HepG2 (cell line): ENCODE data around the gene HMGCR. TPM values are rescaled to one million over a fixed set of nuclear protein-coding genes. Genes with fewer than 3 reads are reported as not detected.

ENCODE experiments used
- AHDC1 ChIP-seq: sonication (generic); formaldehyde crosslinking; IDR thresholded peaks from 2 replicates; pipeline ENCODE4 v1.5.1; 2020; ENCODE audit warnings: mild to moderate bottlenecking, missing genetic modification reagents, borderline replicate concordance
- ATAD3A ChIP-seq: sonication (generic); formaldehyde crosslinking; IDR thresholded peaks from 2 replicates; pipeline ENCODE4 v1.4.0; 2020; ENCODE audit warnings: missing genetic modification reagents
- CAMTA2 ChIP-seq: sonication (generic); formaldehyde crosslinking; IDR thresholded peaks from 2 replicates; pipeline ENCODE4 v1.4.0; 2020; ENCODE audit warnings: mild to moderate bottlenecking, missing genetic modification reagents, borderline replicate concordance
- CBFB ChIP-seq: sonication (generic); formaldehyde crosslinking; IDR thresholded peaks from 2 replicates; pipeline ENCODE4 v1.4.0; 2020; ENCODE audit warnings: missing genetic modification reagents
- GTF2F1 ChIP-seq: fragments of 150-350 bp; IDR thresholded peaks from 2 replicates; pipeline ENCODE4 v1.6.1; 2014; ENCODE audit warnings: low read length
- HHEX ChIP-seq: IDR thresholded peaks from 2 replicates; pipeline ENCODE4 v1.6.1; 2016; ENCODE audit warnings: control low read depth
- KDM1A ChIP-seq: IDR thresholded peaks from 2 replicates; pipeline ENCODE4 v1.6.1; 2016; ENCODE audit warnings: missing compliant biosample characterization
- KDM5A ChIP-seq: fragments of 200-600 bp; sonication (generic); IDR thresholded peaks from 2 replicates; pipeline ENCODE4 v1.7.0; 2018; ENCODE audit warnings: antibody characterized with exemption, mild to moderate bottlenecking, low read length, borderline replicate concordance
- KLF11 ChIP-seq: IDR thresholded peaks from 2 replicates; pipeline ENCODE4 v1.6.1; 2016; ENCODE audit warnings: missing compliant biosample characterization
- NCOR1 ChIP-seq: fragments of 200-600 bp; sonication (generic); IDR thresholded peaks from 2 replicates; pipeline ENCODE4 v1.7.0; 2017; ENCODE audit warnings: antibody characterized with exemption, low read length, borderline replicate concordance
- PAF1 ChIP-seq: IDR thresholded peaks from 2 replicates; pipeline ENCODE4 v1.6.1; 2016; ENCODE audit warnings: missing genetic modification reagents, missing compliant biosample characterization
- PPARG ChIP-seq: conservative IDR thresholded peaks from 2 replicates; pipeline ENCODE4 v1.6.1; 2016; ENCODE audit warnings: missing biosample characterization, missing genetic modification reagents
- RFX1 ChIP-seq: fragments of 450-650 bp; IDR thresholded peaks from 2 replicates; pipeline ENCODE4 v1.6.1; 2017
- SKI ChIP-seq: fragments of 450-650 bp; IDR thresholded peaks from one replicate; pipeline ENCODE4 v1.6.1; 2018; ENCODE audit warnings: mild to moderate bottlenecking; ENCODE audit not compliant: partially characterized antibody
- SP5 ChIP-seq: IDR thresholded peaks from 2 replicates; pipeline ENCODE4 v1.6.1; 2016; ENCODE audit warnings: low read depth, borderline replicate concordance
- TAF1 ChIP-seq: sonication (generic); formaldehyde crosslinking; IDR thresholded peaks from 2 replicates; pipeline ENCODE4 v1.4.0; 2020; ENCODE audit warnings: missing genetic modification reagents
- TEAD2 ChIP-seq: sonication (generic); formaldehyde crosslinking; IDR thresholded peaks from 2 replicates; pipeline ENCODE4 v1.9.0; 2021; ENCODE audit warnings: missing genetic modification reagents
- ZMAT3 ChIP-seq: sonication (generic); formaldehyde crosslinking; conservative IDR thresholded peaks from 2 replicates; pipeline ENCODE4 v1.7.0; 2021; ENCODE audit warnings: missing genetic modification reagents
- ZNF333 ChIP-seq: sonication (generic); formaldehyde crosslinking; IDR thresholded peaks from 2 replicates; pipeline ENCODE4 v1.4.0; 2020; ENCODE audit warnings: mild to moderate bottlenecking, missing genetic modification reagents, borderline replicate concordance
- ZNF451 ChIP-seq: sonication (generic); formaldehyde crosslinking; IDR thresholded peaks from 2 replicates; pipeline ENCODE4 v1.5.0; 2020; ENCODE audit warnings: mild to moderate bottlenecking, missing genetic modification reagents
- ZNF510 ChIP-seq: sonication (generic); formaldehyde crosslinking; IDR thresholded peaks from 2 replicates; pipeline ENCODE4 v1.4.0; 2020; ENCODE audit warnings: low read depth, mild to moderate bottlenecking, missing genetic modification reagents
- ZNF850 ChIP-seq: sonication (generic); formaldehyde crosslinking; conservative IDR thresholded peaks from 2 replicates; pipeline ENCODE4 v1.9.0; 2021; ENCODE audit warnings: mild to moderate bottlenecking, missing genetic modification reagents
- polyA plus RNA-seq, 8 experiments: library from polyadenylated mRNA; depleted of rRNA in 3 of 8; stranded (reverse) in 7 of 8; unstranded in 1 of 8; fragments of >200 nt; fragmentation: Illumina TruSeq in 4 of 8; extraction: Trizol in 4 of 8; gene quantifications; 2 replicates each; pipeline versions ENCODE4 v1.2.1 to v1.2.3, GENCODE V29; 2011 to 2016; ENCODE audit warnings: low read depth in 4 of 8, missing spikeins in 1 of 8, mixed read lengths in 1 of 8; ENCODE audit not compliant: insufficient read depth in 1 of 8
- total RNA-seq, 5 experiments: library from RNA; depleted of rRNA; stranded (reverse); fragments of >200 nt; fragmentation: Illumina TruSeq; extraction: Trizol; gene quantifications; 2 replicates each; pipeline ENCODE4 v1.2.3, GENCODE V29; 2016; ENCODE audit warnings: low read depth in 1 of 5
- TF ChIP-seq, protein P1 (sequence below): sonication (generic); formaldehyde crosslinking; IDR thresholded peaks from 2 replicates; pipeline ENCODE4 v1.4.0; 2020; ENCODE audit warnings: missing genetic modification reagents, borderline replicate concordance
- TF ChIP-seq, protein P2 (sequence below): sonication (generic); formaldehyde crosslinking; conservative IDR thresholded peaks from 2 replicates; pipeline ENCODE4 v1.4.0; 2020; ENCODE audit warnings: missing genetic modification reagents

HMGCR gene
- total and polyA plus RNA-seq, 2 of the 13 experiments (the other 11 are each of a cell fraction or from before 2014, with no cell fraction given) = 43.0 to 144 TPM

GRCh38 chr5:75336615-75337336, at the start of gene HMGCR (continued):
- peak; percentile 95 for TF ChIP-seq ZNF451
- no peak for TF ChIP-seq HHEX (CRISPR knock-in tag)
- no peak for TF ChIP-seq AHDC1
- no peak for TF ChIP-seq KDM5A
- peak; percentile 95 for TF ChIP-seq TAF1 (CRISPR knock-in tag)
- TF ChIP-seq ZNF850 (CRISPR knock-in tag) = no peak
- peak; percentile 99 for TF ChIP-seq RFX1
- TF ChIP-seq ZMAT3 (CRISPR knock-in tag) = peak; percentile 67; the same call in 1 of the 2 replicates
- TF ChIP-seq GTF2F1 = no peak
- TF ChIP-seq SKI = no peak
- no peak for TF ChIP-seq NCOR1
- TF ChIP-seq, protein P1, sequence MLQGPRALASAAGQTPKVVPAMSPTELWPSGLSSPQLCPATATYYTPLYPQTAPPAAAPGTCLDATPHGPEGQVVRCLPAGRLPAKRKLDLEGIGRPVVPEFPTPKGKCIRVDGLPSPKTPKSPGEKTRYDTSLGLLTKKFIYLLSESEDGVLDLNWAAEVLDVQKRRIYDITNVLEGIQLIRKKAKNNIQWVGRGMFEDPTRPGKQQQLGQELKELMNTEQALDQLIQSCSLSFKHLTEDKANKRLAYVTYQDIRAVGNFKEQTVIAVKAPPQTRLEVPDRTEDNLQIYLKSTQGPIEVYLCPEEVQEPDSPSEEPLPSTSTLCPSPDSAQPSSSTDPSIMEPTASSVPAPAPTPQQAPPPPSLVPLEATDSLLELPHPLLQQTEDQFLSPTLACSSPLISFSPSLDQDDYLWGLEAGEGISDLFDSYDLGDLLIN = 0 out of 2 replicates have a peak, but pooled peaks have one; percentile 12
- TF ChIP-seq TEAD2 (CRISPR knock-in tag) = no peak
- peak; percentile 63 for TF ChIP-seq CBFB (CRISPR knock-in tag)
- no peak for TF ChIP-seq ZNF510
- TF ChIP-seq, protein P2, sequence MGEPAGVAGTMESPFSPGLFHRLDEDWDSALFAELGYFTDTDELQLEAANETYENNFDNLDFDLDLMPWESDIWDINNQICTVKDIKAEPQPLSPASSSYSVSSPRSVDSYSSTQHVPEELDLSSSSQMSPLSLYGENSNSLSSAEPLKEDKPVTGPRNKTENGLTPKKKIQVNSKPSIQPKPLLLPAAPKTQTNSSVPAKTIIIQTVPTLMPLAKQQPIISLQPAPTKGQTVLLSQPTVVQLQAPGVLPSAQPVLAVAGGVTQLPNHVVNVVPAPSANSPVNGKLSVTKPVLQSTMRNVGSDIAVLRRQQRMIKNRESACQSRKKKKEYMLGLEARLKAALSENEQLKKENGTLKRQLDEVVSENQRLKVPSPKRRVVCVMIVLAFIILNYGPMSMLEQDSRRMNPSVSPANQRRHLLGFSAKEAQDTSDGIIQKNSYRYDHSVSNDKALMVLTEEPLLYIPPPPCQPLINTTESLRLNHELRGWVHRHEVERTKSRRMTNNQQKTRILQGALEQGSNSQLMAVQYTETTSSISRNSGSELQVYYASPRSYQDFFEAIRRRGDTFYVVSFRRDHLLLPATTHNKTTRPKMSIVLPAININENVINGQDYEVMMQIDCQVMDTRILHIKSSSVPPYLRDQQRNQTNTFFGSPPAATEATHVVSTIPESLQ (CRISPR knock-in tag) = no peak
- no peak for TF ChIP-seq PAF1 (CRISPR knock-in tag)
- peak; percentile 43; the same call in 1 of the 2 replicates for TF ChIP-seq KLF11
- no peak for TF ChIP-seq ATAD3A (CRISPR knock-in tag)
- no peak for TF ChIP-seq ZNF333 (CRISPR knock-in tag)
- TF ChIP-seq CAMTA2 (CRISPR knock-in tag) = no peak
- TF ChIP-seq KDM1A = no peak
- no peak for TF ChIP-seq PPARG (CRISPR knock-in tag)
- TF ChIP-seq SP5 = peak; percentile 35; the same call in 1 of the 2 replicates
